NCI-H128 (cell line): ENCODE measurements around the gene ZNF487.
"Not testable (repeated sequence)": the region's sequence is repeated elsewhere in the genome, so short reads cannot be mapped to it uniquely, and the experiment has no call there.

Experiments
- DNase-seq: peaks from one replicate; lab custom pipeline; 2025; ENCODE audit not compliant: unreplicated experiment; lab: John Stamatoyannopoulos, UW

Gene ZNF487

GRCh38 chr10:43436291-43437140 is at the start of gene ZNF487:
TSS of gene ZNF487 (plus strand) at chr10:43437111. CDS start at chr10:43475814, 38,703 bp downstream.
- DNase-seq: peak; percentile 13

GRCh38 chr10:43387678-43388032 is 49.3 kb upstream of the ZNF487 start:
- DNase-seq: no peak

GRCh38 chr10:43389867-43390266 is 47.0 kb upstream of the ZNF487 start:
- no peak for DNase-seq

GRCh38 chr10:43390333-43390732 is 46.6 kb upstream of the ZNF487 start:
- DNase-seq: no peak

GRCh38 chr10:43390759-43391158 is 46.2 kb upstream of the ZNF487 start:
- DNase-seq: no peak

GRCh38 chr10:43391496-43391895 is 45.4 kb upstream of the ZNF487 start:
- no peak for DNase-seq

- no peak for DNase-seq
Measured at GRCh38 chr10:43392748-43393147, 44.2 kb upstream of the ZNF487 start.

- not testable (repeated sequence) for DNase-seq
Measured at GRCh38 chr10:43393186-43393585, 43.7 kb upstream of the ZNF487 start.

- no peak for DNase-seq
Measured at GRCh38 chr10:43393606-43394360, 43.1 kb upstream of the ZNF487 start.

GRCh38 chr10:43394868-43395267 is 42.0 kb upstream of the ZNF487 start:
- DNase-seq: no peak

GRCh38 chr10:43395571-43396060 is 41.3 kb upstream of the ZNF487 start:
- DNase-seq: no peak

- DNase-seq: no peak
Measured at GRCh38 chr10:43396061-43396927, 40.6 kb upstream of the ZNF487 start.

- peak; percentile 59 for DNase-seq
Measured at GRCh38 chr10:43396928-43397624, 39.8 kb upstream of the ZNF487 start.

GRCh38 chr10:43398939-43399319 is 38.0 kb upstream of the ZNF487 start:
- DNase-seq: no peak

- no peak for DNase-seq
Measured at GRCh38 chr10:43399320-43400310, 37.3 kb upstream of the ZNF487 start.

- no peak for DNase-seq
Measured at GRCh38 chr10:43401627-43402026, 35.3 kb upstream of the ZNF487 start.

- no peak for DNase-seq
Measured at GRCh38 chr10:43402176-43402575, 34.7 kb upstream of the ZNF487 start.

GRCh38 chr10:43402880-43403452 is 33.9 kb upstream of the ZNF487 start:
- DNase-seq: no peak
